Measurements from ENCODE around the gene NF1. TPM values are rescaled to one million over a fixed set of nuclear protein-coding genes. Genes with fewer than 3 reads are reported as not detected.
"Not testable (repeated sequence)": the region's sequence is repeated elsewhere in the genome, so short reads cannot be mapped to it uniquely, and the experiment has no call there.

NF1 gene
- total and polyA plus RNA-seq, 10 donors, result 3.1 to 97.7 (median 58.3) TPM

GRCh38 chr17:31112001-31112661 lies 17.4 kb downstream of the NF1 start:
- Histone ChIP-seq H3K27ac (no peak overlapping the region), H3K36me3 (peaks cover 0 to 4% (median 0%) of the 10 kb centered on the region in 6 donors), H3K4me3 (no peak overlapping the region), H3K9me3 (no peaks in the 10 kb centered on the region), H3K4me1 (peaks cover 0 to 11% (median 6%) of the 10 kb centered on the region in 6 donors), H3K27me3 (replicated peaks in 1 of 7) (no peaks in the 10 kb centered on the region)
- no peak for TF ChIP-seq POLR2A (IDR thresholded peaks at IDR 0.05)
- no peak for TF ChIP-seq POLR2AphosphoS5 (IDR thresholded peaks at IDR 0.05)
- TF ChIP-seq CTCF (IDR thresholded peaks at IDR 0.05 in 8 of 11, conservative IDR thresholded peaks at IDR 0.05 in 3 of 11), result no peak
- WGBS, 5 donors, result 96 to 100% (median 100%) methylated on average over 1 of the region's 1 CpG
- intact Hi-C loops (cut with DNase I; ENCODE audit: low total_unique reads), result no loop called here
- DNase-seq, result no peak

- H3K4me1 ChIP-seq, result peaks cover 0 to 11% (median 6%) of the 10 kb centered on the region in 6 donors
- intact Hi-C loops (cut with DNase I; ENCODE audit: low total_unique reads); H3K4me3 ChIP-seq; H3K36me3 ChIP-seq; H3K9me3 ChIP-seq; DNase-seq; H3K27ac ChIP-seq; H3K27me3 ChIP-seq (replicated peaks in 1 of 7): not testable (repeated sequence)
- WGBS, 5 donors, result 68 to 77% (median 71%) methylated on average over 7 of the region's 7 CpGs
Measured at GRCh38 chr17:31113368-31113767, 18.6 kb downstream of the NF1 start.

GRCh38 chr17:31113939-31114338 lies 19.2 kb downstream of the NF1 start:
- Histone ChIP-seq H3K27me3 (replicated peaks in 1 of 7) (no peaks in the 10 kb centered on the region), H3K36me3 (peaks cover 0 to 4% (median 0%) of the 10 kb centered on the region in 6 donors), H3K9me3 (no peaks in the 10 kb centered on the region), H3K4me1 (peaks cover 0 to 11% (median 6%) of the 10 kb centered on the region in 6 donors), H3K4me3 (no peak overlapping the region), H3K27ac (no peak overlapping the region)
- DNase-seq, result no peak
- intact Hi-C loops (cut with DNase I; ENCODE audit: low total_unique reads), result no loop called here
- TF ChIP-seq POLR2AphosphoS5 (IDR thresholded peaks at IDR 0.05) (no peak), POLR2A (IDR thresholded peaks at IDR 0.05) (no peak), CTCF (IDR thresholded peaks at IDR 0.05 in 8 of 11, conservative IDR thresholded peaks at IDR 0.05 in 3 of 11) (no peak)
- WGBS, 5 donors, result 92 to 97% (median 96%) methylated on average over 4 of the region's 4 CpGs

- no peak overlapping the region for H3K4me3 ChIP-seq
- H3K36me3 ChIP-seq, result peaks cover 0 to 4% (median 0%) of the 10 kb centered on the region in 6 donors
- 78 to 97% (median 87%) methylated on average over 3 of the region's 3 CpGs for WGBS, 5 donors
- H3K27me3 ChIP-seq (replicated peaks in 1 of 7), result no peaks in the 10 kb centered on the region
- no peak overlapping the region for H3K27ac ChIP-seq
- no peaks in the 10 kb centered on the region for H3K9me3 ChIP-seq
- intact Hi-C loops (cut with DNase I; ENCODE audit: low total_unique reads), result no loop called here
- H3K4me1 ChIP-seq, result peaks cover 0 to 7% (median 3%) of the 10 kb centered on the region in 6 donors
- no peak for DNase-seq
- TF ChIP-seq CTCF (IDR thresholded peaks at IDR 0.05 in 8 of 11, conservative IDR thresholded peaks at IDR 0.05 in 3 of 11) (no peak), POLR2AphosphoS5 (IDR thresholded peaks at IDR 0.05) (no peak), POLR2A (IDR thresholded peaks at IDR 0.05) (no peak)
Measured at GRCh38 chr17:31114956-31115555, 20.3 kb downstream of the NF1 start.
